PC-3 (cell line): ENCODE results near the gene FARP1. TPM values are rescaled to one million over a fixed set of nuclear protein-coding genes. Genes with fewer than 3 reads are reported as not detected.

Experiments used
- ATAC-seq: fragments of 200-7000 bp; cut with Tn5 transposase; 2 replicates; pipeline ENCODE4 v1.9.1; 2020; ENCODE audit warnings: mild to moderate bottlenecking, moderate library complexity
- BruUV-seq: library from RNA; stranded (reverse); fragments of 400-500 nt; replicated peaks from 2 replicates; lab custom pipeline; 2021; lab: Mats Ljungman, UMichigan
- CTCF ChIA-PET: fragments of 300-600 bp; sonication (Branson Sonifier 250); formaldehyde crosslinking; loops from one replicate; lab custom pipeline; 2022; ENCODE audit warnings: antibody characterized with exemption; lab: Charles Lee
- POLR2A ChIA-PET: fragments of 300-600 bp; sonication (Branson Sonifier 250); formaldehyde crosslinking; loops from one replicate; lab custom pipeline; 2022; ENCODE audit warnings: antibody characterized with exemption; ENCODE audit not compliant: unreplicated experiment; lab: Charles Lee
- DNase-seq: peaks from one replicate; pipeline ENCODE4 v3.0.0-alpha.2; 2015
- H2AFZ ChIP-seq: fragments of 300-600 bp; sonication (generic); 2 replicates; pipeline ENCODE4 v1.6.0; 2016; ENCODE audit warnings: antibody characterized with exemption, low read length
- H3F3A ChIP-seq: fragments of 300-600 bp; sonication (generic); one replicate; pipeline ENCODE4 v1.6.0; 2017; ENCODE audit warnings: antibody characterized with exemption, low read length, control low read depth, mild to moderate bottlenecking; ENCODE audit not compliant: unreplicated experiment
- H3K27ac ChIP-seq: fragments of 300-600 bp; sonication (generic); 2 replicates; pipeline ENCODE4 v1.5.1; 2016; ENCODE audit warnings: mild to moderate bottlenecking, low read length
- H3K27me3 ChIP-seq: fragments of 300-600 bp; sonication (generic); 2 replicates; pipeline ENCODE4 v1.6.1; 2016; ENCODE audit warnings: low read length, mixed read lengths
- H3K36me3 ChIP-seq: fragments of 300-600 bp; sonication (generic); 2 replicates; pipeline ENCODE4 v1.6.1; 2016; ENCODE audit warnings: low read depth, mixed run types, low read length, mixed read lengths
- H3K4me1 ChIP-seq: fragments of 300-600 bp; sonication (generic); 2 replicates; pipeline ENCODE4 v1.5.1; 2016; ENCODE audit warnings: low read length; ENCODE audit not compliant: insufficient read depth
- H3K4me2 ChIP-seq: fragments of 300-600 bp; sonication (generic); 2 replicates; pipeline ENCODE4 v1.6.0; 2016; ENCODE audit warnings: low read length
- H3K4me3 ChIP-seq: fragments of 300-600 bp; sonication (generic); 2 replicates; pipeline ENCODE4 v1.5.1; 2016; ENCODE audit warnings: mild to moderate bottlenecking, low read length, mixed read lengths
- H3K79me2 ChIP-seq: fragments of 300-600 bp; sonication (generic); 2 replicates; pipeline ENCODE4 v1.6.1; 2017; ENCODE audit warnings: low read length, mixed read lengths
- H3K9ac ChIP-seq: fragments of 300-600 bp; sonication (generic); 2 replicates; pipeline ENCODE4 v1.6.0; 2016; ENCODE audit warnings: mild to moderate bottlenecking, low read length
- H3K9me2 ChIP-seq: fragments of 300-600 bp; sonication (generic); replicated peaks from 2 replicates; pipeline ENCODE4 v1.6.1; 2016; ENCODE audit warnings: mixed run types, low read length, mixed read lengths
- H3K9me3 ChIP-seq: fragments of 300-600 bp; sonication (generic); 2 replicates; pipeline ENCODE4 v1.6.1; 2016; ENCODE audit warnings: low read length, mixed read lengths
- H4K20me1 ChIP-seq: fragments of 300-600 bp; sonication (generic); 2 replicates; pipeline ENCODE4 v1.6.1; 2016; ENCODE audit warnings: low read length, mixed read lengths
- CTCF ChIP-seq: fragments of 300-600 bp; sonication (generic); conservative IDR thresholded peaks from 2 replicates; pipeline ENCODE4 v1.5.1; 2017; ENCODE audit warnings: antibody characterized with exemption, low read depth, mild to moderate bottlenecking, low read length
- EZH2 ChIP-seq: fragments of 300-600 bp; sonication (generic); IDR thresholded peaks from one replicate; pipeline ENCODE4 v1.6.1; 2017; ENCODE audit warnings: antibody characterized with exemption, mild to moderate bottlenecking, low read length; ENCODE audit not compliant: unreplicated experiment
- EZH2phosphoT487 ChIP-seq: fragments of 300-600 bp; sonication (generic); IDR thresholded peaks from 2 replicates; pipeline ENCODE4 v1.6.1; 2018; ENCODE audit warnings: mild to moderate bottlenecking, antibody characterized with exemption, low read length, borderline replicate concordance
- intact Hi-C: fragments of 100-400 bp; cut with micrococcal nuclease; formaldehyde crosslinking; loops from 2 replicates; pipeline ENCODE4 v1.9.0; 2023
- total RNA-seq: library from RNA; depleted of rRNA; stranded (reverse); fragments of >200 nt; gene quantifications from 2 replicates; pipeline ENCODE4 v1.2.3, GENCODE V29; 2014

The FARP1 gene
- total RNA-seq, 1 experiment from 2014 or later, result 18.2 TPM

- Histone ChIP-seq H3F3A (peaks cover 12% of the 10 kb centered on the region), H3K27ac (peak overlapping the region; percentile 97), H2AFZ (peak overlapping the region; percentile 62), H3K4me3 (peak overlapping the region; percentile 47), H3K4me2 (peak overlapping the region; percentile 81), H3K79me2 (peaks cover 11% of the 10 kb centered on the region), H3K36me3 (no peaks in the 10 kb centered on the region), H4K20me1 (no peaks in the 10 kb centered on the region), H3K9ac (peak overlapping the region; percentile 72), H3K9me2 (no peaks in the 10 kb centered on the region), H3K9me3 (no peaks in the 10 kb centered on the region), H3K4me1 (peaks cover 53% of the 10 kb centered on the region), H3K27me3 (no peaks in the 10 kb centered on the region)
- intact Hi-C loops, result loop anchor here (1.0 kb wide), 2 partner anchors 69 to 87 kb away; no protein-coding TSS in a partner anchor
- TF ChIP-seq EZH2 (no peak), CTCF (no peak), EZH2phosphoT487 (no peak)
- CTCF ChIA-PET, result no interaction called here
- DNase-seq (peak; percentile 62), ATAC-seq (peak; percentile 71)
- no TSS peak for BruUV-seq
- POLR2A ChIA-PET, result no interaction called here
Observed at GRCh38 chr13:98214008-98214643, 71.2 kb downstream of the FARP1 start.

GRCh38 chr13:98214707-98215106 lies 71.8 kb downstream of the FARP1 start:
- POLR2A ChIA-PET, result no interaction called here
- TF ChIP-seq EZH2 (no peak), CTCF (no peak), EZH2phosphoT487 (no peak)
- H3K4me2 ChIP-seq, result peak overlapping the region; percentile 81
- H2AFZ ChIP-seq, result peak overlapping the region; percentile 62
- no TSS peak for BruUV-seq
- peaks cover 53% of the 10 kb centered on the region for H3K4me1 ChIP-seq
- H3K4me3 ChIP-seq, result peak overlapping the region; percentile 53
- CTCF ChIA-PET, result no interaction called here
- H3K79me2 ChIP-seq, result peaks cover 11% of the 10 kb centered on the region
- ATAC-seq (peak; percentile 82), DNase-seq (peak; percentile 84)
- peaks cover 12% of the 10 kb centered on the region for H3F3A ChIP-seq
- peak overlapping the region; percentile 97 for H3K27ac ChIP-seq
- H3K9me2 ChIP-seq, result no peaks in the 10 kb centered on the region
- intact Hi-C loops, result loop anchor here (1.0 kb wide), 2 partner anchors 69 to 87 kb away; no protein-coding TSS in a partner anchor
- no peaks in the 10 kb centered on the region for H3K36me3 ChIP-seq
- no peaks in the 10 kb centered on the region for H3K9me3 ChIP-seq
- H3K9ac ChIP-seq, result peak overlapping the region; percentile 72
- no peaks in the 10 kb centered on the region for H3K27me3 ChIP-seq
- no peaks in the 10 kb centered on the region for H4K20me1 ChIP-seq

GRCh38 chr13:98215508-98215907 lies 72.6 kb downstream of the FARP1 start:
- peaks cover 48% of the 10 kb centered on the region for H3K4me1 ChIP-seq
- no peaks in the 10 kb centered on the region for H4K20me1 ChIP-seq
- no peaks in the 10 kb centered on the region for H3K27me3 ChIP-seq
- intact Hi-C loops, result no loop called here
- H3K27ac ChIP-seq, result peak overlapping the region; percentile 97
- peak overlapping the region; percentile 72 for H3K9ac ChIP-seq
- H3K9me3 ChIP-seq, result no peaks in the 10 kb centered on the region
- no peak for TF ChIP-seq EZH2phosphoT487
- no peak for TF ChIP-seq CTCF
- no peak for TF ChIP-seq EZH2
- no TSS peak for BruUV-seq
- H3K4me2 ChIP-seq, result peak overlapping the region; percentile 81
- H3K79me2 ChIP-seq, result peaks cover 11% of the 10 kb centered on the region
- DNase-seq (no peak), ATAC-seq (no peak)
- no peak overlapping the region for H2AFZ ChIP-seq
- ChIA-PET CTCF (no interaction called here), POLR2A (no interaction called here)
- no peaks in the 10 kb centered on the region for H3K36me3 ChIP-seq
- peak overlapping the region; percentile 53; the same call in 1 of the 2 replicates for H3K4me3 ChIP-seq
- no peaks in the 10 kb centered on the region for H3K9me2 ChIP-seq
- H3F3A ChIP-seq, result peaks cover 12% of the 10 kb centered on the region
